ENCODE measurements around the gene GEN1.

GRCh38 chr2:17821535-17822444 lies 67.9 kb downstream of the GEN1 start:
- no peak for TF ChIP-seq POLR2A (IDR thresholded peaks at IDR 0.05)
- TF ChIP-seq CTCF (IDR thresholded peaks at IDR 0.05 in 8 of 11, conservative IDR thresholded peaks at IDR 0.05 in 3 of 11): no peak
